Ishikawa (cell line): ENCODE data around the gene VWDE.
A peak's percentile ranks its signal among the peaks of the same experiment; 100 is the strongest.

ENCODE experiments used
- CEBPB ChIP-seq: IDR thresholded peaks from 2 replicates; pipeline ENCODE4 v1.6.1; 2012
- CREB1 ChIP-seq: IDR thresholded peaks from 2 replicates; pipeline ENCODE4 v1.6.1; 2012; ENCODE audit warnings: low read depth
- EGR1 ChIP-seq: IDR thresholded peaks from 2 replicates; pipeline ENCODE4 v1.6.1; 2012
- EP300 ChIP-seq: IDR thresholded peaks from 2 replicates; pipeline ENCODE4 v1.6.1; 2012; ENCODE audit warnings: borderline replicate concordance
- FOXM1 ChIP-seq: IDR thresholded peaks from 2 replicates; pipeline ENCODE4 v1.6.1; 2012; ENCODE audit warnings: low read depth, borderline replicate concordance
- MAX ChIP-seq: IDR thresholded peaks from 2 replicates; pipeline ENCODE4 v1.6.1; 2012
- NFIC ChIP-seq: IDR thresholded peaks from 2 replicates; pipeline ENCODE4 v1.6.1; 2012
- RAD21 ChIP-seq: IDR thresholded peaks from 2 replicates; pipeline ENCODE4 v1.6.1; 2012; ENCODE audit warnings: low read depth
- REST ChIP-seq: IDR thresholded peaks from 2 replicates; pipeline ENCODE4 v1.6.1; 2012; ENCODE audit warnings: low read depth, mild to moderate bottlenecking
- TAF1 ChIP-seq: IDR thresholded peaks from 2 replicates; pipeline ENCODE4 v1.6.1; 2012; ENCODE audit warnings: low read depth, mild to moderate bottlenecking
- TCF12 ChIP-seq: IDR thresholded peaks from 2 replicates; pipeline ENCODE4 v1.6.1; 2012; ENCODE audit warnings: low read depth
- TEAD4 ChIP-seq: IDR thresholded peaks from 2 replicates; pipeline ENCODE4 v1.6.1; 2012
- USF1 ChIP-seq: IDR thresholded peaks from 2 replicates; pipeline ENCODE4 v1.6.1; 2012
- YY1 ChIP-seq: IDR thresholded peaks from 2 replicates; pipeline ENCODE4 v1.6.1; 2012; ENCODE audit warnings: low read depth
- ZBTB7A ChIP-seq: IDR thresholded peaks from 2 replicates; pipeline ENCODE4 v1.6.1; 2012; ENCODE audit warnings: low read depth

The VWDE gene

GRCh38 chr7:12303495-12303894 is 100.2 kb downstream of the VWDE start:
- TF ChIP-seq NFIC = peak; percentile 36; the same call in 1 of the 2 replicates
- no peak for TF ChIP-seq YY1

- TF ChIP-seq MAX (no peak), TCF12 (no peak), ZBTB7A (no peak), CREB1 (no peak), EP300 (no peak), CEBPB (no peak), YY1 (no peak), TAF1 (no peak), RAD21 (no peak), EGR1 (no peak), REST (no peak), NFIC (no peak), USF1 (no peak), FOXM1 (no peak), TEAD4 (no peak)
Observed at GRCh38 chr7:12303062-12303461, 100.6 kb downstream of the VWDE start.

GRCh38 chr7:12300415-12300814 is 103.2 kb downstream of the VWDE start:
- no peak for TF ChIP-seq CREB1
- TF ChIP-seq REST = no peak
- TF ChIP-seq YY1 = no peak

GRCh38 chr7:12299367-12299766 is 104.3 kb downstream of the VWDE start:
- TF ChIP-seq EGR1 (no peak), TAF1 (no peak), ZBTB7A (no peak), RAD21 (no peak), EP300 (no peak), CREB1 (no peak), NFIC (no peak), FOXM1 (no peak), TEAD4 (no peak)

GRCh38 chr7:12297283-12298108 is 106.2 kb downstream of the VWDE start:
- TF ChIP-seq CEBPB (no peak), YY1 (no peak), REST (no peak), TCF12 (no peak), EP300 (no peak), RAD21 (no peak), CREB1 (no peak), EGR1 (no peak), NFIC (no peak), USF1 (no peak), TAF1 (no peak)
